ENCODE data around the gene PEPD.

PEPD gene

GRCh38 chr19:33405553-33406461 lies 115.8 kb downstream of the PEPD start:
- no peak for DNase-seq (ENCODE audit: low read depth)

DNA sequence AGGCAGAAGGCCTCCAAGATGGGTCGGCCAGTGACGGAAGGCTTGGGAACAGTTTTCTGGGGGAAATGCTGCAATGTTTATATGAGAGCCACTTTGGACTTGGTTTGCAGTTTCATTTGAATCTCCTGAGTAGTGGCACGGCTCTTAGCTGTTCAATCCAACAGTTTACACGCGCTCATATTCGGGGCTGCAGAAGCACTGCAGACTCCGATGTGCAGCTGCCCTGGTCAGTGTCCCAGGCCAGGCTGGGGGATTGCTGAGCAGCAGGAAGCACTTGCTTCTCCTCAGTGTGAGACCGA lies 116.4 kb downstream of the PEPD start:
- no peak for DNase-seq (ENCODE audit: low read depth)

- DNase-seq (ENCODE audit: low read depth), result no peak
Observed at GRCh38 chr19:33404506-33405253, 116.9 kb downstream of the PEPD start.

DNA sequence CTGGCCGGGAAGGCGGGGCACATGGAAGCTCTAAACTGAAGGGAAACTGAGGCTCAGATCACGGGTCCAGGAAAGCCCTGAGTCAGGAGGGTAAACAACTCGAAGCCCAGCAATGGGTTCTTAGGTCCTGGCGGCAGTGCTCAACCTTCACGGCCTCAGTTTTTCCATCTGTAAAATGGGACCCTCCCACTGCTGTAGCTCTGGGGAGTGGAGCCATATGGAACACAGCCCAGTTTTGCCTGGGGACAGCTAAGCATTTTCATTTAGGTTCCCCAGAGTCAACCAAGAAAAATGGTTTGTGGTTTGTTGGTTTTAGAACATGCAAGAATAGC lies 117.7 kb downstream of the PEPD start:
- DNase-seq (ENCODE audit: low read depth), result no peak

- no peak for DNase-seq (ENCODE audit: low read depth)
Observed at GRCh38 chr19:33403221-33403972, 118.2 kb downstream of the PEPD start.

DNA sequence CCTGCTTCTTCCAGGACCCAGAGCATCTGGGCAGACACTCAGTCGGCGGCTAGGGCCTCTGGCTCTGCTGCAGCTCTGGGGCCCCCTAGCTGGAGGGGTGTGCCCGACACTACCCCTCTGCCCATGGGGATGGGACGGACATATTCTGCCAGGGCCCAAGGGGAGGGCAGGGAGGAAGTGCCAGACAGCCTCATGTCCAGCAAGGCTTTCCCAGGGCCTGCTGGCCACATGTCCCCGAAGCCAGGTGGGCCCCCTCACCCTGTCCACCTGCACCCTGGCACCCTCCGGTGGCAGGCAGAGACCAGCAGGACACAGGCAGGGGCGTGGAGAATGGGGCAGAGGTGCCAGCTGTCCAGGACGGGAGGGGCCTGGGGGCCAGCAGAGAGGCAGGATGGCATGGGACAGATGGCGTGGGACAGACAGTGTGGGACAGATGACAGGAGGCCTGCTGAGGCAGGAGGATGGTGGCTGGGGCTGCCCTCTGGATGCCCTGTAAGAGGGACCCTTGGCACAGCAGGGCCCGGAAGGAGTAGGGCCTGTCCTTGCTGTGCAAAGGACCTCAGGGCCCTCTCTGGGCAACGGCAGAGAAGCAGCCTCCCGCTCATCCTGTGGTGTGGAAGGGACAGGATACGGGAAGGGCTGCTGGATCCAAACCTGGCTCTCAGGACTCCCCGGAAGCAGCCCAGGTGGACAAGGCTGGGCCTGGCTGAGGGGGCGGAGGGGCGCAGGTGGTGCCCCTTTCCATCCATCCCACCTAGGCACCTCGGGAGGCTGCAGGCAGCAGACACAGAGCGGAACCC lies 119.0 kb downstream of the PEPD start:
- DNase-seq (ENCODE audit: low read depth), result no peak

GRCh38 chr19:33401683-33402420 lies 119.7 kb downstream of the PEPD start:
- no peak for DNase-seq (ENCODE audit: low read depth)

DNA sequence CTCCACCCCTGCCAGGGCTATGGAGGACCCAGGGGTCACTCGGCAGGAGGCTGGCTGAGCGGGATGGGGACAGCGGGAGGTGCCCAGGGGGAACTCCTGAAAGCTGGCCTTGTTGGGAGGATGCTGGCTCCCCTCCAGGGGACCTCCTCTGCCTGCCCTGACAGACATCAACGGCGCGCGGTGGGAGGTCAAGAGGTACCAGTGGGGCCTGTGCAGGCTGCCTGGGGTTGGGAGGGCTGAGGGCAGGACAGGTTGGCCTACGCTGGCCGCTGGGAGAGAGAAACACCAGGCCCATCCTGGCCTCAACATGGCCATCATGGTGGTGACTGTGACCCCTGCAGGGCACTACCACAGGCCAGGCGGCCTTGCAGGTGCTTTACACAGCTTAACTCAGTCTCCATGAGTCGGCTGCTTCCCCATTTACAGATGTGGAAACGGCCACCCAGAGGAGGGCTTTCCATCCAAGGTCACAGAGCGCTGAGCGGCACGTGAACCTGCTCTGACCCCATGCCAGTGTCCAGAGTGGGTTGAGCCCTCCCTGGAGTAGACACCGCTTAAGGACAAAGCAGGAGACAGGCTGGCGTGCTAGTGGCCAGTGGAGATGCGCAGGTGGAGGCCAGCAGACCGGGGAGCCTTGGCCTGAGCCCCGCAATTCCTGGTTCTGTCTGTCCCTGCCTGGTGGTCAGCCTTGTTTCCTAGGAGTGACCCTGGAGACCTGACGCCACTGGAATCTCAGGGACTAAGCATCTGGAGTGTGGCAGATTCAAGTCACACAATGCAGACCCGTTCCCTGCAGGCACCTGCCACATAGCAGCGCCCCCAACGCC lies 120.5 kb downstream of the PEPD start:
- DNase-seq (ENCODE audit: low read depth), result no peak

DNA sequence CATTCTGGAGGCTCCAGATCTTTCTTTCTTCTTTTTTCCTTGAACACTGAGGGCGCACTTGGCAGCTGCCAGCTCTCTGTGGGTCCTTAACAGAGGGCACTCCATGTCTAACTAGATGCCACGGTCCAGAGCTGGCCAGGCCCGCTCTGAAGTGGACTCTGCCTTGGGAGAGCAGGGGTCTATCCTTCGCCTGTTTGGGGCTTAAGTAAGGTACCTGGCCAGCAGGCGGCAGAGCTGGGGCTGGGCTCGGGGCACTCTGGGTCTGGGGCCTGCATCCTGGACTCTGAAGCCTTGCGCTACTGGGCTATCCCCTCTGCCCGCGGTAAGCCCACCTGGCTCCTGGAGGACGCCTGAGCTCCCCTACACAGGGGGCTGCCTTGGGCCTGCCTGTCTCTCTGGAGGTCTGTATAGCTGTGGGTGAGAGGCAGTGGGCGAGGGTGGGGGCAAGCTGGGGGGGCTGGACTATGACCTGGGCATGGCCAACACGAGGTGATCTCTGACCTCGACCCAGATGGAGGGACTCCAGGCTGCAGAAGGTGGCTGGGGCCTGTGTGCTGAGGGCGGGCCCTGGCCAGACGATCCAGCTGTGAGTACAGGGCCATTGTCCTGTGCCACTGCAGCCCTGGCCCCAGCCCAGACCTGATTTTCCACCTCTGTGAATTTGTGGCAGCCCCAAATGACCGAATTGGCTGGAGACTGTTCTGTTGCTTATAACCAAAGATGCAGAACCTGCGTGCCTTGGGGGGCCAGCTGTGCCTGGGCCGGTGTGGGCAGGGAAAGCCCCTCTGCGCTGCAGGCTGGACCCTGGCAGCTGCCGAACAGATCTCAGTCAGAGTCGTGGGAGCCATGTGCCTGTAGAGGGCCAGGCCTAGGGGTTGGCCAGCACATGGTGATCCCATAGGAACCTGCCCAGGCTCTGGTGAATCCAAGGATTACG lies 121.6 kb downstream of the PEPD start:
- DNase-seq (ENCODE audit: low read depth), result no peak

- no peak for DNase-seq (ENCODE audit: low read depth)
Observed at GRCh38 chr19:33399081-33399744, 122.4 kb downstream of the PEPD start.

- DNase-seq (ENCODE audit: low read depth), result no peak
Observed at GRCh38 chr19:33398361-33399060, 123.1 kb downstream of the PEPD start.

DNA sequence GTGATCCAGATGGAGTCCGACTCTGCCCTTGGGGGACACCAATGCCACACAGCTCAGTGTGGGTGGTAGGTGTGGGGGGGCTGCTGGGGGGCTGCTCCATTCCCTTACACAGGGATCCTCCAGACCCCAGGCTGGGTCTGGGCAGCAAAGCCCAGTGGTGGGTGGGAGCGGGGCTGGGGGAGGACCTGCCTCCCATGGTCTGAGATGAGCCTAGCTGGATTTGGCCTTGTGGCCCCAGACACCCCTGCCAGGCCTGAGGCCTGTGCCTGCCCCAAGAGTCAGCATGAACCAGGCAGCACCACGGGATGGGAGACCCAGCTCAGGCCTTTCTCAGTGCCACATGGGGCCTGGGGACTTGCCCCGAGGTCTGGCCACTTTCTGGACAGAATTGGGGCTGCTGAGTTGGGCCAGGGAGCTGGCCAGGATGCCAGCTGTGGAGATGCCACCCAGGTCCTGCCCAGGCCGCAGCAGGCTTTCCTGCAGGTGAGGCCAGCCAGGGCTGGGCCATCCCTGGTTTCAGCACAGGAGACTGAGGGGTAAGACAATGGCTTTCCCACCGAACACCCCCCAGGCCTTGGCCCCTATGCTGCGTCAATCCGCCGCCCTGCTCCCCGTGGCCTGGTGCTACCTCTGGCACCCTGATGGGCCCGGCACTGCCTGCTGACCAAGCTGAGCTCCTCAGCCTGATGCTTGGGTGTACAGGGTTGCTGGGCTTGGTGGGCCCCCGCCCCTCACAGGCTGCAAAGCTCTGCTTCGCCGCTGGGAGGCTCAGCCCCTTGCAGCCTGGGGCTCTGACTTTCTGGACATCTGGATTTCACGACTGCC lies 123.8 kb downstream of the PEPD start:
- no peak for DNase-seq (ENCODE audit: low read depth)

DNA sequence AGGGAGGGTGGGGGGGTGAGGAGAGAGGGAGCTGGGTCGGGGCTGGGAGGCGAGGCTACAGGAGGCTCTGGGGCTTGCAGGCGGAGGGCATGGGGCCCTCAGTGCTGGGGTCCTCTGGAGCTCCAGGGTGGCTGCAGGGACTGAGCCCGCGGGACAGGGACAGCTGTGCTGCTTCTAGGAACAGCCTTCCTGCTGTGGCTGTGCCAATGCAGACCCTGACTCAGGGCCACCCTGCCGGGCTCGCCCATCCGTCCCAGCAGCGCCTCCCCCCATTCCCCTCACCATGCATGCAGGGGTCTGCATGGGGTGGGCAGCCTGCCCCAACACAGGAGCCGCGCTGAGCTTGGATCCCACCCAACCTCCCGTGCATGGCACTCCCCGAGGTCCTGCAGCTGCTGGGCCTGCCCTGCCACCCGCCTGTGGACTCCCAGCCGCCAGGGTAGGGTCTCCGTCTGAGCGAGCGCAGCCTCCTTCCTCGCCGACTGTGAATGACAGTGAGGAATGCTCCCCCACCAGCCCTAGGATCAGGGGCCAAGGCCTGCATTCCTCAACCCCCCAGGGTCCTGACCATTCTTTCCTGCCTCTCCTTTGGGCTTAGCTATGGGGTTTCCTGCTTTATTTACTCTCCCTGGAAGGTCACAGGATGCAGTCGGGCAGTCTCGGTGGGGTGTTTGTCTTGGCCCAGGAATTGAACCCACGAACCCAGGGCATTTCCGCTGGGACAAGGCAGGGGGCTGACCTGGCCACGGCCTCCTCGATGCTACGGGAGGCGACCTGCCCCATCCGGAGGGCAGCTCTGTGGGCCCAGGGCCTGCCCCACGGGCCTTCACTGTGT lies 124.7 kb downstream of the PEPD start:
- no peak for DNase-seq (ENCODE audit: low read depth)

GRCh38 chr19:33395561-33396550 lies 125.7 kb downstream of the PEPD start:
- no peak for DNase-seq (ENCODE audit: low read depth)

Data from fibroblast of the conjunctiva (primary cell).